HCT116 (cell line): ENCODE data around the gene HSPA12A. TPM values are rescaled to one million over a fixed set of nuclear protein-coding genes. Genes with fewer than 3 reads are reported as not detected.

Experiments used
- ATAC-seq: fragments of 200-7000 bp; cut with Tn5 transposase; 2 replicates; pipeline ENCODE4 v1.9.1; 2020; ENCODE audit warnings: mild to moderate bottlenecking, moderate library complexity
- BruUV-seq: library from RNA; stranded (reverse); fragments of 400-500 nt; replicated peaks from 2 replicates; lab custom pipeline; 2021; lab: Mats Ljungman, UMichigan
- CTCF ChIA-PET: fragments of 300-600 bp; sonication (Branson Sonifier 250); formaldehyde crosslinking; loops from one replicate; lab custom pipeline; 2021; ENCODE audit warnings: antibody characterized with exemption; lab: Charles Lee
- POLR2A ChIA-PET: fragments of 300-600, 350-600 bp; sonication (Branson Sonifier 250); formaldehyde crosslinking; loops from one replicate; lab custom pipeline; 2021; ENCODE audit warnings: antibody characterized with exemption; lab: Charles Lee
- RAD21 ChIA-PET, 2 experiments: fragments of 300-600 bp; sonication (Branson Sonifier 250); formaldehyde crosslinking; loops; one replicate each; lab custom pipeline; 2023; ENCODE audit warnings: low total read pairs in 2 of 2; ENCODE audit not compliant: uncharacterized antibody in 2 of 2, unreplicated experiment in 2 of 2, low non-redundant PET in 1 of 2; lab: Charles Lee
- DNase-seq: peaks from one replicate; pipeline ENCODE4 v3.0.0-alpha.2; 2010; ENCODE audit warnings: low read depth, low spot score
- H2AFZ ChIP-seq: fragments of 200-600 bp; shearing (Covaris generic), sonication (generic); 2 replicates; pipeline ENCODE4 v1.6.1; 2017; ENCODE audit warnings: low read depth, mixed run types, mixed read lengths, antibody characterized with exemption, low read length; ENCODE audit not compliant: poor library complexity, severe bottlenecking
- H3K27ac ChIP-seq: 2 replicates; pipeline ENCODE4 v1.5.1; 2012; ENCODE audit warnings: low read depth, low read length
- H3K27me3 ChIP-seq: fragments of 200-600 bp; sonication (generic); 2 replicates; pipeline ENCODE4 v1.6.1; 2016; ENCODE audit warnings: mixed run types, low read length, mixed read lengths; ENCODE audit not compliant: insufficient read depth
- H3K36me3 ChIP-seq, 2 experiments: fragments of 200-500 bp in 1 of 2; fragments of 200-600 bp in 1 of 2; sonication (Bioruptor generic) in 1 of 2; sonication (generic) in 1 of 2; 2 replicates each; pipeline versions ENCODE4 v1.5.1 to v1.6.1; 2014 to 2016; ENCODE audit warnings: low read length in 2 of 2, inconsistent platforms in 1 of 2, mixed read lengths in 1 of 2, mixed run types in 1 of 2; ENCODE audit not compliant: insufficient read depth in 2 of 2, control insufficient read depth in 1 of 2
- H3K4me1 ChIP-seq, 2 experiments: fragments of 200-600 bp in 1 of 2; sonication (generic) in 1 of 2; 2 replicates each; pipeline versions ENCODE4 v1.5.1 to v1.6.1; 2012 to 2017; ENCODE audit warnings: low read length in 2 of 2, inconsistent platforms in 1 of 2, mild to moderate bottlenecking in 1 of 2, mixed read lengths in 1 of 2, mixed run types in 1 of 2, moderate library complexity in 1 of 2; ENCODE audit not compliant: insufficient read depth in 2 of 2, control insufficient read depth in 1 of 2
- H3K4me2 ChIP-seq: fragments of 200-600 bp; sonication (generic); 2 replicates; pipeline ENCODE4 v1.6.1; 2017; ENCODE audit warnings: mixed run types, low read length, mixed read lengths
- H3K4me3 ChIP-seq, 2 experiments: fragments of 200-600 bp in 1 of 2; sonication (generic) in 1 of 2; replicated peaks in 1 of 2; 2 replicates each; pipeline ENCODE4 v1.5.1; 2011 to 2016; ENCODE audit warnings: low read length in 2 of 2, control low read depth in 1 of 2, low read depth in 1 of 2, mild to moderate bottlenecking in 1 of 2, mixed read lengths in 1 of 2, mixed run types in 1 of 2
- H3K79me2 ChIP-seq: fragments of 200-600 bp; sonication (generic); 2 replicates; pipeline ENCODE4 v1.6.1; 2017; ENCODE audit warnings: mild to moderate bottlenecking, mixed run types, low read length, moderate library complexity, mixed read lengths; ENCODE audit not compliant: insufficient read depth
- H3K9ac ChIP-seq: fragments of 200-600 bp; sonication (generic); 2 replicates; pipeline ENCODE4 v1.6.1; 2016; ENCODE audit warnings: low read length, mixed read lengths
- H3K9me2 ChIP-seq: fragments of 200-600 bp; sonication (generic), shearing (Covaris generic); 2 replicates; pipeline ENCODE4 v1.6.1; 2017; ENCODE audit warnings: mixed run types, mild to moderate bottlenecking, moderate library complexity; ENCODE audit not compliant: insufficient read depth
- H3K9me3 ChIP-seq, 2 experiments: fragments of 200-500 bp in 1 of 2; fragments of 200-600 bp in 1 of 2; sonication (Bioruptor generic) in 1 of 2; sonication (generic) in 1 of 2; 2 replicates each; pipeline ENCODE4 v1.6.1; 2014 to 2017; ENCODE audit warnings: low read length in 2 of 2, mixed read lengths in 2 of 2, inconsistent platforms in 1 of 2, low read depth in 1 of 2, mild to moderate bottlenecking in 1 of 2, mixed run types in 1 of 2, moderate library complexity in 1 of 2; ENCODE audit not compliant: control insufficient read depth in 1 of 2, insufficient read depth in 1 of 2
- H4K20me1 ChIP-seq: fragments of 200-600 bp; sonication (generic), shearing (Covaris generic); 2 replicates; pipeline ENCODE4 v1.6.1; 2017; ENCODE audit warnings: mixed run types, mild to moderate bottlenecking, moderate library complexity; ENCODE audit not compliant: insufficient read depth
- ATF3 ChIP-seq: IDR thresholded peaks from 2 replicates; pipeline ENCODE4 v1.6.1; 2012
- CBX3 ChIP-seq: IDR thresholded peaks from 2 replicates; pipeline ENCODE4 v1.6.1; 2012; ENCODE audit warnings: low read depth
- CEBPB ChIP-seq: IDR thresholded peaks from 2 replicates; pipeline ENCODE4 v1.6.1; 2012; ENCODE audit warnings: low read depth
- CTCF ChIP-seq, 3 experiments: fragments of 200-600 bp in 1 of 3; sonication (generic) in 1 of 3; IDR thresholded peaks in 2 of 3; conservative IDR thresholded peaks in 1 of 3; 2 replicates each; pipeline ENCODE4 v1.5.1; 2012 to 2017; ENCODE audit warnings: low read depth in 2 of 3, low read length in 2 of 3, antibody characterized with exemption in 1 of 3, borderline replicate concordance in 1 of 3, control low read depth in 1 of 3, mild to moderate bottlenecking in 1 of 3, mixed read lengths in 1 of 3, mixed run types in 1 of 3, moderate library complexity in 1 of 3; ENCODE audit not compliant: insufficient read depth in 1 of 3
- EGR1 ChIP-seq: IDR thresholded peaks from 2 replicates; pipeline ENCODE4 v1.6.1; 2012; ENCODE audit warnings: low read depth
- ELF1 ChIP-seq: IDR thresholded peaks from 2 replicates; pipeline ENCODE4 v1.6.1; 2012; ENCODE audit warnings: low read depth, borderline replicate concordance
- EZH2 ChIP-seq: fragments of 200-600 bp; sonication (generic); IDR thresholded peaks from 2 replicates; pipeline ENCODE4 v1.6.1; 2017; ENCODE audit warnings: antibody characterized with exemption, mixed run types
- EZH2phosphoT487 ChIP-seq: fragments of 200-600 bp; IDR thresholded peaks from 2 replicates; pipeline ENCODE4 v1.6.1; 2018; ENCODE audit warnings: antibody characterized with exemption, borderline replicate concordance
- JUND ChIP-seq: IDR thresholded peaks from 2 replicates; pipeline ENCODE4 v1.6.1; 2012
- POLR2A ChIP-seq: IDR thresholded peaks from 2 replicates; pipeline ENCODE4 v1.7.0; 2011; ENCODE audit warnings: borderline replicate concordance; ENCODE audit not compliant: insufficient read depth, insufficient read length; ENCODE audit errors: extremely low read depth
- RAD21 ChIP-seq: IDR thresholded peaks from 2 replicates; pipeline ENCODE4 v1.6.1; 2012; ENCODE audit warnings: low read depth, mild to moderate bottlenecking
- SP1 ChIP-seq: IDR thresholded peaks from 2 replicates; pipeline ENCODE4 v1.6.1; 2012; ENCODE audit warnings: low read depth
- TCF7L2 ChIP-seq: IDR thresholded peaks from 2 replicates; pipeline ENCODE4 v1.7.0; 2011; ENCODE audit warnings: borderline replicate concordance, inconsistent platforms; ENCODE audit not compliant: insufficient read depth, insufficient read length; ENCODE audit errors: extremely low read depth
- YY1 ChIP-seq: IDR thresholded peaks from 2 replicates; pipeline ENCODE4 v1.6.1; 2011; ENCODE audit warnings: low read length, low read depth, moderate library complexity, mild to moderate bottlenecking; ENCODE audit not compliant: insufficient replicate concordance; ENCODE audit errors: extremely low read depth
- ZFX ChIP-seq: fragments of 450-650 bp; IDR thresholded peaks from 2 replicates; pipeline ENCODE4 v1.6.1; 2017
- intact Hi-C: fragments of 100-400 bp; cut with micrococcal nuclease; formaldehyde crosslinking; loops from 2 replicates; pipeline ENCODE4 v1.10.0; 2022
- total RNA-seq: library from RNA; stranded (reverse); gene quantifications from one replicate; pipeline ENCODE4 v1.2.1, GENCODE V29; 2021; ENCODE audit not compliant: unreplicated experiment
- TF ChIP-seq, protein P1 (sequence below): IDR thresholded peaks from 2 replicates; pipeline ENCODE4 v1.6.1; 2011; ENCODE audit warnings: mild to moderate bottlenecking, low read length, moderate library complexity; ENCODE audit not compliant: insufficient replicate concordance; ENCODE audit errors: extremely low read depth

Gene HSPA12A
- total RNA-seq, 1 experiment from 2014 or later = 19.8 TPM

DNA sequence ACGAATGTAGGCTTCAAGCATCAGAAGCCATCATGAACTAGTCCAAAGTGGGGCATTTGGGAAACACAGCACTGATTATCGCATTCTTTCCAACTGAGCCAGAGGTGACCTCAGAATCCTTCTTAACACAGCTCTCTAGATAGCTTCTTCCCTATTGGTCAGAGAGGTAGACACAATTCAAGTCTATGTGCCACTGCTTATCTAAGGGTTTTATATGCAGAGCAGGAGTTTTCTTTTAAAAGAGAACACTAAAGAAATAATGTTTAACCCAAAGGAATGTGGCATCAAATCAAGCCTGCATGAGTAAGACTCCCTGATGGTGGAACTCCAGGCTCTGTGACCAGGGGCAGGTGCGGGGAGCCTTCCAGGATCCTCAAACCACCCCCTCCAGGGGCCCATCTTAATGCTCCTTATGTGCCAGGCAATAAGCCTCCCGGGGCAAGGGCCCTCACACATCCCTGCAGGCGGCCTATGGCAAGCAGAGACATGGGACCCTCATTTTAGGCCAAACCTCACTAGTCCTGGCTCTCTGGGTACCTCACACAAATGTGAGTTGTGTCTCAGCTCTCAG is 13.8 kb downstream of the HSPA12A start:
- POLR2A ChIA-PET = no interaction called here
- no peak overlapping the region for H3K4me2 ChIP-seq
- TF ChIP-seq EGR1 (no peak), CTCF (IDR thresholded peaks at IDR 0.05 in 2 of 3, conservative IDR thresholded peaks at IDR 0.05 in 1 of 3; ENCODE audit: borderline replicate concordance in 1 of 3, insufficient read depth in 1 of 3, low read depth in 2 of 3, low read length in 2 of 3) (no peak), YY1 (no peak), JUND (no peak), ELF1 (no peak), CEBPB (no peak), ATF3 (no peak), SP1 (no peak), TCF7L2 (no peak), EZH2 (no peak), ZFX (no peak), POLR2A (no peak), EZH2phosphoT487 (no peak), RAD21 (no peak), CBX3 (no peak)
- TF ChIP-seq, protein P1, sequence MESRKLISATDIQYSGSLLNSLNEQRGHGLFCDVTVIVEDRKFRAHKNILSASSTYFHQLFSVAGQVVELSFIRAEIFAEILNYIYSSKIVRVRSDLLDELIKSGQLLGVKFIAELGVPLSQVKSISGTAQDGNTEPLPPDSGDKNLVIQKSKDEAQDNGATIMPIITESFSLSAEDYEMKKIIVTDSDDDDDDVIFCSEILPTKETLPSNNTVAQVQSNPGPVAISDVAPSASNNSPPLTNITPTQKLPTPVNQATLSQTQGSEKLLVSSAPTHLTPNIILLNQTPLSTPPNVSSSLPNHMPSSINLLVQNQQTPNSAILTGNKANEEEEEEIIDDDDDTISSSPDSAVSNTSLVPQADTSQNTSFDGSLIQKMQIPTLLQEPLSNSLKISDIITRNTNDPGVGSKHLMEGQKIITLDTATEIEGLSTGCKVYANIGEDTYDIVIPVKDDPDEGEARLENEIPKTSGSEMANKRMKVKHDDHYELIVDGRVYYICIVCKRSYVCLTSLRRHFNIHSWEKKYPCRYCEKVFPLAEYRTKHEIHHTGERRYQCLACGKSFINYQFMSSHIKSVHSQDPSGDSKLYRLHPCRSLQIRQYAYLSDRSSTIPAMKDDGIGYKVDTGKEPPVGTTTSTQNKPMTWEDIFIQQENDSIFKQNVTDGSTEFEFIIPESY = no peak
- TF ChIP-seq, all 23 proteins: peak for 0
- H3K4me1 ChIP-seq = no peaks in the 10 kb centered on the region
- no peak overlapping the region for H3K27ac ChIP-seq
- H2AFZ ChIP-seq = no peak overlapping the region
- no peaks in the 10 kb centered on the region for H4K20me1 ChIP-seq
- intact Hi-C loops = no loop called here
- H3K27me3 ChIP-seq = no peaks in the 10 kb centered on the region
- H3K4me3 ChIP-seq = no peak overlapping the region
- H3K9me3 ChIP-seq = no peaks in the 10 kb centered on the region
- ATAC-seq (no peak), DNase-seq (no peak)
- no TSS peak for BruUV-seq
- H3K9me2 ChIP-seq = no peaks in the 10 kb centered on the region
- H3K9ac ChIP-seq = no peak overlapping the region
- CTCF ChIA-PET = interaction anchor here (1.2 kb wide), 1 partner anchor 9 kb away, joined by 3 read pairs; no protein-coding TSS in a partner anchor
- H3K79me2 ChIP-seq = 0 out of 2 replicates have a peak, but pooled peaks cover 10% of the 10 kb centered on the region
- no peaks in the 10 kb centered on the region for H3K36me3 ChIP-seq
- RAD21 ChIA-PET = no interaction called here
